ENCODE measurements around the gene FRMPD2. TPM values are rescaled to one million over a fixed set of nuclear protein-coding genes. Genes with fewer than 3 reads are reported as not detected.

Gene FRMPD2
- polyA plus RNA-seq, 2 of the 4 experiments (the other 2 are of a cell fraction) = 0.13 to 0.15 TPM

GRCh38 chr10:48253970-48254657 lies 20.4 kb downstream of the FRMPD2 start:
- CTCF ChIA-PET = no interaction called here
- FAIRE-seq = no peak
- ATAC-seq = no peak

GRCh38 chr10:48252354-48252650 lies 22.2 kb downstream of the FRMPD2 start:
- H3K4me3 ChIP-seq = no peak overlapping the region
- DNase-seq (ENCODE audit: low read depth in 1 of 2, low spot score in 1 of 2) = no peak
- H3K4me2 ChIP-seq = no peak overlapping the region
- ChIA-PET POLR2A (no interaction called here), CTCF (interaction anchor here (1.4 to 1.8 kb wide), 4 partner anchors 17 to 41 kb away, joined by 3 to 4 read pairs (median 4); no protein-coding TSS in a partner anchor)
- no peaks in the 10 kb centered on the region for H3K9me3 ChIP-seq
- FAIRE-seq = no peak
- no peak for TF ChIP-seq NR3C1 (IDR thresholded peaks at IDR 0.05)
- TF ChIP-seq MAFK (IDR thresholded peaks at IDR 0.05; ENCODE audit: partially characterized antibody) = no peak
- no peak for TF ChIP-seq MAZ (IDR thresholded peaks at IDR 0.05; ENCODE audit: borderline replicate concordance, low read depth, low read length)
- no peak for TF ChIP-seq RNF2 (IDR thresholded peaks at IDR 0.05; ENCODE audit: borderline replicate concordance, low read depth)
- no peak for TF ChIP-seq PHF8 (IDR thresholded peaks at IDR 0.05; ENCODE audit: borderline replicate concordance, low read depth)
- no peak for TF ChIP-seq JUNB (IDR thresholded peaks at IDR 0.05)
- no peak for TF ChIP-seq RARB (CRISPR knock-in tag; IDR thresholded peaks at IDR 0.05)
- TF ChIP-seq TFCP2L1 (CRISPR knock-in tag; IDR thresholded peaks at IDR 0.05) = no peak
- TF ChIP-seq USF2 (IDR thresholded peaks at IDR 0.05) = no peak
- no peak for TF ChIP-seq HMGXB4 (CRISPR knock-in tag; IDR thresholded peaks at IDR 0.05; ENCODE audit: borderline replicate concordance)
- no peak for TF ChIP-seq NPAS2 (CRISPR knock-in tag; IDR thresholded peaks at IDR 0.05; ENCODE audit: borderline replicate concordance)
- no peak for TF ChIP-seq NFE2L2 (conservative IDR thresholded peaks at IDR 0.05; ENCODE audit: low read length)
- no peak for TF ChIP-seq ESRRA (IDR thresholded peaks at IDR 0.05; ENCODE audit: borderline replicate concordance, low read length)
- no peaks in the 10 kb centered on the region for H3K4me1 ChIP-seq
- no peak overlapping the region for H3K27ac ChIP-seq
- WGBS (ENCODE audit: missing lambda C conversion rate) = 93% methylated on average over 5 of the region's 5 CpGs
- no peak for ATAC-seq

More at GRCh38 chr10:48253970-48254657, 20.4 kb downstream of the FRMPD2 start:
- Histone ChIP-seq H3K4me1 (no peaks in the 10 kb centered on the region), H3K4me2 (no peak overlapping the region), H3K27ac (no peak overlapping the region), H3K4me3 (no peak overlapping the region), H3K9me3 (no peaks in the 10 kb centered on the region)
- DNase-seq (ENCODE audit: low read depth in 1 of 2, low spot score in 1 of 2) = no peak
- WGBS (ENCODE audit: missing lambda C conversion rate) = 65% methylated on average over 9 of the region's 9 CpGs
- TF ChIP-seq HOXA7 (CRISPR knock-in tag; IDR thresholded peaks at IDR 0.05) (no peak), CBX2 (IDR thresholded peaks at IDR 0.05; ENCODE audit: borderline replicate concordance, low read depth) (no peak), KDM1A (IDR thresholded peaks at IDR 0.05; ENCODE audit: low read depth) (no peak)
- POLR2A ChIA-PET = no interaction called here

GRCh38 chr10:48251525-48252353 lies 22.8 kb downstream of the FRMPD2 start:
- H3K4me2 ChIP-seq = no peak overlapping the region
- no peaks in the 10 kb centered on the region for H3K9me3 ChIP-seq
- POLR2A ChIA-PET = no interaction called here
- no peak overlapping the region for H3K4me3 ChIP-seq
- H3K27ac ChIP-seq = no peak overlapping the region
- DNase-seq (ENCODE audit: low read depth in 1 of 2, low spot score in 1 of 2) (no peak), ATAC-seq (no peak), FAIRE-seq (no peak)
- 65% methylated on average over 10 of the region's 13 CpGs for WGBS (ENCODE audit: missing lambda C conversion rate)
- H3K4me1 ChIP-seq = no peaks in the 10 kb centered on the region
- TF ChIP-seq CBX8 (IDR thresholded peaks at IDR 0.05) = no peak
- CTCF ChIA-PET = interaction anchor here (1.3 to 1.8 kb wide), 5 partner anchors 17 to 41 kb away, joined by 3 to 4 read pairs (median 3); no protein-coding TSS in a partner anchor

Measured in A549 (cell line).